Hepatocyte (in vitro differentiated cells): Measurements from ENCODE around the gene COL8A2. TPM values are rescaled to one million over a fixed set of nuclear protein-coding genes. Genes with fewer than 3 reads are reported as not detected.
A peak's percentile ranks its signal among the peaks of the same experiment; 100 is the strongest.

ENCODE experiments used
- DNase-seq: peaks from one replicate; pipeline ENCODE4 v3.0.0-alpha.2; 2016; ENCODE audit warnings: low spot score
- H2AFZ ChIP-seq: fragments of 200-600 bp; sonication (generic); 2 replicates; pipeline ENCODE4 v1.6.0; 2016; ENCODE audit warnings: antibody characterized with exemption, mild to moderate bottlenecking
- H3K27ac ChIP-seq: fragments of 200-600 bp; sonication (generic); 2 replicates; pipeline ENCODE4 v1.5.1; 2016; ENCODE audit warnings: mild to moderate bottlenecking
- H3K27me3 ChIP-seq: fragments of 200-600 bp; sonication (generic); 2 replicates; pipeline ENCODE4 v1.6.1; 2016
- H3K36me3 ChIP-seq: fragments of 200-600 bp; sonication (generic); replicated peaks from 2 replicates; pipeline ENCODE4 v1.5.1; 2016; ENCODE audit warnings: low read depth; ENCODE audit not compliant: insufficient read depth
- H3K4me1 ChIP-seq: fragments of 200-600 bp; sonication (generic); 2 replicates; pipeline ENCODE4 v1.5.1; 2016; ENCODE audit warnings: mild to moderate bottlenecking, moderate library complexity; ENCODE audit not compliant: insufficient read depth
- H3K4me2 ChIP-seq: fragments of 200-600 bp; sonication (generic); 2 replicates; pipeline ENCODE4 v1.6.0; 2016
- H3K4me3 ChIP-seq: fragments of 200-600 bp; sonication (generic); 2 replicates; pipeline ENCODE4 v1.5.1; 2016; ENCODE audit warnings: mild to moderate bottlenecking
- H3K79me2 ChIP-seq: fragments of 200-600 bp; sonication (generic); 2 replicates; pipeline ENCODE4 v1.6.0; 2017; ENCODE audit warnings: mild to moderate bottlenecking
- H3K9me2 ChIP-seq: fragments of 200-600 bp; sonication (generic); replicated peaks from 2 replicates; pipeline ENCODE4 v1.6.0; 2017; ENCODE audit warnings: mild to moderate bottlenecking; ENCODE audit not compliant: insufficient read depth
- H3K9me3 ChIP-seq: fragments of 200-600 bp; sonication (generic); 2 replicates; pipeline ENCODE4 v1.5.1; 2016; ENCODE audit warnings: low read depth, mild to moderate bottlenecking
- H4K20me1 ChIP-seq: fragments of 200-600 bp; sonication (generic); 2 replicates; pipeline ENCODE4 v1.6.0; 2016; ENCODE audit warnings: mild to moderate bottlenecking; ENCODE audit not compliant: insufficient read depth, poor library complexity, severe bottlenecking
- CTCF ChIP-seq: fragments of 200-600 bp; sonication (generic); IDR thresholded peaks from 2 replicates; pipeline ENCODE4 v1.5.1; 2016; ENCODE audit warnings: antibody characterized with exemption, mild to moderate bottlenecking; ENCODE audit not compliant: poor library complexity
- EZH2 ChIP-seq: fragments of 200-600 bp; sonication (generic); IDR thresholded peaks from 2 replicates; pipeline ENCODE4 v1.6.1; 2016; ENCODE audit warnings: antibody characterized with exemption, mild to moderate bottlenecking, borderline replicate concordance
- EZH2phosphoT487 ChIP-seq: fragments of 200-600 bp; sonication (generic); IDR thresholded peaks from one replicate; pipeline ENCODE4 v1.6.1; 2018; ENCODE audit warnings: antibody characterized with exemption, mild to moderate bottlenecking, low read depth, moderate library complexity; ENCODE audit not compliant: unreplicated experiment, severe bottlenecking
- WGBS: methylation state at CpG from one replicate; pipeline ENCODE4 v1.1.6; 2016; ENCODE audit warnings: low lambda C conversion rate; ENCODE audit errors: missing lambda C conversion rate; 5-methylcytosine and 5-hydroxymethylcytosine counted together
- polyA plus RNA-seq: library from polyadenylated mRNA; unstranded; fragments of >200 nt; fragmentation: Nextera tagmentation; extraction: Ambion mirVana; gene quantifications from 2 replicates; pipeline ENCODE4 v1.2.1, GENCODE V29; 2016
- total RNA-seq: library from RNA; depleted of rRNA; stranded (reverse); fragments of >200 nt; gene quantifications from 2 replicates; pipeline ENCODE4 v1.2.3, GENCODE V29; 2014

Gene COL8A2
- total and polyA plus RNA-seq, 2 experiments from 2014 or later = 44.8 to 59.4 TPM

- no peak for DNase-seq
- H4K20me1 ChIP-seq = no peaks in the 10 kb centered on the region
- H3K27me3 ChIP-seq = no peaks in the 10 kb centered on the region
- no peaks in the 10 kb centered on the region for H3K79me2 ChIP-seq
- H3K4me1 ChIP-seq = peaks cover 37% of the 10 kb centered on the region
- no peaks in the 10 kb centered on the region for H3K9me2 ChIP-seq
- 64% methylated on average over 5 of the region's 5 CpGs for WGBS
- no peak for TF ChIP-seq CTCF
- H2AFZ ChIP-seq = no peak overlapping the region
- H3K9me3 ChIP-seq = no peaks in the 10 kb centered on the region
- no peak overlapping the region for H3K4me2 ChIP-seq
- no peaks in the 10 kb centered on the region for H3K36me3 ChIP-seq
- peak overlapping the region; percentile 55 for H3K27ac ChIP-seq
- H3K4me3 ChIP-seq = no peak overlapping the region
Observed at GRCh38 chr1:36115931-36116330, 9.1 kb downstream of the COL8A2 start.

GRCh38 chr1:36115200-36115669, 9.8 kb downstream of the COL8A2 start:
- no peak overlapping the region for H3K4me3 ChIP-seq
- WGBS = 66% methylated on average over 18 of the region's 18 CpGs
- H3K9me2 ChIP-seq = no peaks in the 10 kb centered on the region
- H2AFZ ChIP-seq = no peak overlapping the region
- H4K20me1 ChIP-seq = no peaks in the 10 kb centered on the region
- no peaks in the 10 kb centered on the region for H3K36me3 ChIP-seq
- H3K27me3 ChIP-seq = no peaks in the 10 kb centered on the region
- TF ChIP-seq EZH2phosphoT487 (no peak), EZH2 (no peak), CTCF (no peak)
- H3K27ac ChIP-seq = peak overlapping the region; percentile 55
- peaks cover 36% of the 10 kb centered on the region for H3K4me1 ChIP-seq
- H3K4me2 ChIP-seq = peak overlapping the region; percentile 33
- H3K79me2 ChIP-seq = no peaks in the 10 kb centered on the region
- DNase-seq = peak; percentile 58
- no peaks in the 10 kb centered on the region for H3K9me3 ChIP-seq

GRCh38 chr1:36114371-36114770, 10.7 kb downstream of the COL8A2 start:
- no peak for DNase-seq
- Histone ChIP-seq H4K20me1 (no peaks in the 10 kb centered on the region), H3K4me2 (no peak overlapping the region), H3K9me2 (no peaks in the 10 kb centered on the region), H3K27me3 (no peaks in the 10 kb centered on the region), H3K36me3 (no peaks in the 10 kb centered on the region), H3K9me3 (no peaks in the 10 kb centered on the region), H3K79me2 (no peaks in the 10 kb centered on the region), H3K27ac (no peak overlapping the region), H3K4me1 (peaks cover 28% of the 10 kb centered on the region), H3K4me3 (no peak overlapping the region), H2AFZ (no peak overlapping the region)
- TF ChIP-seq CTCF (no peak), EZH2phosphoT487 (no peak), EZH2 (no peak)
- 87% methylated on average over 4 of the region's 5 CpGs for WGBS

GRCh38 chr1:36112823-36113222, 12.2 kb downstream of the COL8A2 start:
- 89% methylated on average over 9 of the region's 9 CpGs for WGBS
- Histone ChIP-seq H4K20me1 (no peaks in the 10 kb centered on the region), H2AFZ (no peak overlapping the region), H3K36me3 (no peaks in the 10 kb centered on the region), H3K27ac (no peak overlapping the region), H3K9me2 (no peaks in the 10 kb centered on the region), H3K4me3 (no peak overlapping the region), H3K4me2 (no peak overlapping the region), H3K79me2 (no peaks in the 10 kb centered on the region), H3K4me1 (peaks cover 23% of the 10 kb centered on the region), H3K9me3 (no peaks in the 10 kb centered on the region), H3K27me3 (no peaks in the 10 kb centered on the region)
- TF ChIP-seq CTCF (no peak), EZH2phosphoT487 (no peak), EZH2 (no peak)
- DNase-seq = no peak
